GM18508 (cell line): ENCODE data around the gene GLT8D1.
"Not testable (repeated sequence)": the region's sequence is repeated elsewhere in the genome, so short reads cannot be mapped to it uniquely, and the experiment has no call there.

Experiments used
- ATAC-seq: cut with Tn5 transposase; IDR thresholded peaks from one replicate; pipeline ENCODE4 v1.9.1; 2021; ENCODE audit warnings: moderate number of reproducible peaks; ENCODE audit not compliant: insufficient read depth, unreplicated experiment

GLT8D1 gene

GRCh38 chr3:52705688-52706686, at the start of gene GLT8D1, which contains the start of gene SPCS1:
Gene GLT8D1 (minus strand): TSS chr3:52705791. CDS start chr3:52700460, 5,331 bp downstream.
Gene SPCS1 (plus strand): TSS chr3:52706106. CDS start chr3:52706247, 141 bp downstream.
- ATAC-seq = peak; percentile 36

GRCh38 chr3:52754373-52754772, 48.8 kb upstream of the GLT8D1 start:
- ATAC-seq = no peak

GRCh38 chr3:52752045-52752660, 46.6 kb upstream of the GLT8D1 start:
- ATAC-seq = no peak

GRCh38 chr3:52743721-52744120, 38.1 kb upstream of the GLT8D1 start:
- ATAC-seq = no peak

GRCh38 chr3:52743152-52743551, 37.6 kb upstream of the GLT8D1 start:
- ATAC-seq = no peak

GRCh38 chr3:52742418-52743041, 36.9 kb upstream of the GLT8D1 start:
- ATAC-seq = no peak

- ATAC-seq = no peak
These were observed 34.1 kb upstream of the GLT8D1 start for GRCh38 chr3:52739730-52740129.

- no peak for ATAC-seq
These were observed 27.8 kb upstream of the GLT8D1 start for GRCh38 chr3:52733256-52733891.

GRCh38 chr3:52731590-52731989, 26.0 kb upstream of the GLT8D1 start:
- ATAC-seq = no peak

GRCh38 chr3:52730681-52731080, 25.1 kb upstream of the GLT8D1 start:
- ATAC-seq = no peak

- ATAC-seq = not testable (repeated sequence)
These were observed 23.2 kb upstream of the GLT8D1 start for GRCh38 chr3:52728753-52729152.

- no peak for ATAC-seq
These were observed 18.9 kb upstream of the GLT8D1 start for GRCh38 chr3:52724511-52724910.

GRCh38 chr3:52723935-52724334, 18.3 kb upstream of the GLT8D1 start:
- no peak for ATAC-seq

GRCh38 chr3:52722491-52722890, 16.9 kb upstream of the GLT8D1 start:
- ATAC-seq = no peak

- ATAC-seq = no peak
These were observed 16.1 kb upstream of the GLT8D1 start for GRCh38 chr3:52721730-52722008.

- ATAC-seq = no peak
These were observed 15.6 kb upstream of the GLT8D1 start for GRCh38 chr3:52721002-52721729.

- ATAC-seq = no peak
These were observed 14.0 kb upstream of the GLT8D1 start for GRCh38 chr3:52719618-52720017.

- no peak for ATAC-seq
These were observed 10.2 kb upstream of the GLT8D1 start for GRCh38 chr3:52715714-52716305.
